NCI-H524 (cell line): Measurements from ENCODE around the gene PARVB.

ENCODE experiments used
- DNase-seq, 2 experiments: peaks; one replicate each; lab custom pipeline; 2025; lab: John Stamatoyannopoulos, UW

Gene PARVB

DNA sequence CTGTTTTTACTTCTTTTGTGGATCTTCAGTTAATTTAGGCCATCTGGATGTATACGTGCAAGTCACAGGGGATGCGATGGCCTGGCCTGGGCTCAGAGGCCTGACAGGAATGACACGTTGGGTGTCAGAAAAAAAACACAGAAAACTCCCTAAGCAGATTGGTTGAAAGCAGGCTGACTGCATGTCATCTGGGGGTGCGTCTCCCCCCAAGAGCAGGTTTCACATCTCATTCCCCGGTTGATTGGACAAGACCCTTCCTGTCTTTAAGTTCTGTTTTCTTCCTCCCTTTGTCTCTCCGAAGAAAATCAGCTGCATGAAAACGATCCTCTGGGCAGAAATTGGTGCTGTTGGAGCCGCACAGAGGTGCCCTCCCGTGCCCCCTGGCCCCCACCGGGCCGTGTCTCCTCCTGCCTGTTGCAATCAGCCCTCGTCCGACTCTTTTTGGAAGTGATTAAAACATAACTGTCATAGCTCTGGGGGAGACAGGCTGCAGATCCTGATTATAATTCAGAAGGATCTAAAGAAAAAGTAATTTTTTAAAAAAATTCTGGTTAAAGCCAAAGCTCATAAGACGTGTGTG is 84.8 kb downstream of the PARVB start:
- DNase-seq = no peak

DNA sequence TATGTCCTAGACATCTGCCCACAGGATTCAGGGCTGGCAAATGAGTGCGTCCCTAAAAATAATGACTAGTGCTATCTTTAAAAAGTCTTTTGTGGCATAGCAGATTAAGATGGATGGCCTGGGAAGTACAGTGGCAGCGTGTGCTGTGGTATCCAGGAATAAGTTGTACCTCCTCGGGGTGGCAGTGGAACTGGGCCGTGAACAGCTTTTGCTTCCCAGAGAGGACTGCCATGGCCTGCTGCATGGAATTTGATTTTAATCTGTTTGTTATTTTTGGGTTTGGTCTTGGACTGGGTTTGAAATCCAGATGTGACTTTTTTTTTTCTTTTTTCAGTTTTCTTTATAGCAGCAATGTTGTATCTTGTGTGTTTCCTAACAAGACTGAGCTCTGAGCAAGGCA is 85.3 kb downstream of the PARVB start:
- no peak for DNase-seq

DNA sequence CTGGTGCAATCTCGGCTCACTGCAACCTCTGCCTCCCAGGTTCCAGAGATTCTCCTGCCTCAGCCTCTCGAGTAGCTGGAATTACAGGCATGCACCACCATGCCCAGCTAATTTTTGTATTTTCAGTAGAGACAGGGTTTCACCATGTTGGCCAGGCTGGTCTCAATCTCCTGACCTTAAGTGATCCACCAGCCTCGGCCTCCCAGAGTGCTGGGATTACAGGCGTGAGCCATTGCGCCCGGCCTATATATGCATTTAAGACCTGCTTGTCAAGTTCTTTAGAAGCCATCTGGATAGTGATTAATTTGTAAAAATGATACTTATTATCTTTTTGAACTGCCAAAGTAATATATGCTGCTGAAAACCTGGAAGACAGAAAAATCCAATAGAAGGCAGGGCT is 86.6 kb downstream of the PARVB start:
- DNase-seq = peak in 1 of 2 experiments; percentile 53

DNA sequence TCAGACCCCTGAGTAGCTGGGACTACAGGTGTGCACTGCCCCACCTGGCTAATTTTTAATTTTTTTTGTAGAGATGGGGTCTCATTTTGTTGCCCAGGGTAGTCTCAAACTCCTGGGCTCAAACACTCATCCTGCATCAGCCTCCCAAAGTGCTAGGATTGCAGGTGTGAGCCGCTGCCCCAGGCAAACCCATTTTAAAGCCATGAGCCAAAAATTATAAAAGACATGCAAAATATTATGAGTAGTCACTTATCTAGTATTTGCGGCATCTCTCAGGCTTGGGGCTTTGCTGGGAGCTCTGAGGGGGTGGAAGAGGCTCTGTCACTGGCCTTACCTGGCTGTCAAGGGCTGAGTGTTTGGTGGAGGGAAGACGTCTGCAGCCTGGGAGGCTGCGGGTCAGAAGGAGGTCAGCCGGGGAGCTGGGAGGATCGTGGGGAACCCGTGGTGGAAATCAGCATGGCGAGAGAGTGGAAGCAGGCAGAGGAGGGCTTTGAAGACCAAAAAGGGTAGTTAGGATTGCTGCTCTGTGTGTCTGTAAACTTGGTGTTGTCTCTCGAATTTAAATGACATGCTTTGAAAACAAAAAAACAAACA is 87.6 kb downstream of the PARVB start:
- no peak for DNase-seq

GRCh38 chr22:44112191-44112590 is 88.1 kb downstream of the PARVB start:
- DNase-seq = no peak

DNA sequence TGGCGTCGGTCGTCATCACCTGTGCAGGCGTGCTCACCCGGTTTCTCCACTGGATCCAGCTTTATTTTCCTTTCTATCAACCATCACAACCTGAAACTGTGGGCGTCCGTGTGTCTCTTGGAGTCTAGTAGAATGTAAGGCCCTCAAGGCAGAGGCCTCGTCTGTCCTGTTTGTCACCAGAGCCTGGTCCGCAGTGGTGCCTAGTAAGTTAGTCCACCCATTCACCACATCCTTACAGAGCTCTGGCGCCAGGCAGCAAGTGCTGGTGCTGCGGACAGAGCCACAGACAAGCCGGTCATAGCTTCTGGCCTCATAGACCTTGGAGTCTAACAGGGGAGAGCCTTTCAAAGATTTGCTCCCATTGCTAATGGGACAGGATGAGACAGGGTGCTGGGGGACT is 92.2 kb downstream of the PARVB start:
- DNase-seq = no peak

DNA sequence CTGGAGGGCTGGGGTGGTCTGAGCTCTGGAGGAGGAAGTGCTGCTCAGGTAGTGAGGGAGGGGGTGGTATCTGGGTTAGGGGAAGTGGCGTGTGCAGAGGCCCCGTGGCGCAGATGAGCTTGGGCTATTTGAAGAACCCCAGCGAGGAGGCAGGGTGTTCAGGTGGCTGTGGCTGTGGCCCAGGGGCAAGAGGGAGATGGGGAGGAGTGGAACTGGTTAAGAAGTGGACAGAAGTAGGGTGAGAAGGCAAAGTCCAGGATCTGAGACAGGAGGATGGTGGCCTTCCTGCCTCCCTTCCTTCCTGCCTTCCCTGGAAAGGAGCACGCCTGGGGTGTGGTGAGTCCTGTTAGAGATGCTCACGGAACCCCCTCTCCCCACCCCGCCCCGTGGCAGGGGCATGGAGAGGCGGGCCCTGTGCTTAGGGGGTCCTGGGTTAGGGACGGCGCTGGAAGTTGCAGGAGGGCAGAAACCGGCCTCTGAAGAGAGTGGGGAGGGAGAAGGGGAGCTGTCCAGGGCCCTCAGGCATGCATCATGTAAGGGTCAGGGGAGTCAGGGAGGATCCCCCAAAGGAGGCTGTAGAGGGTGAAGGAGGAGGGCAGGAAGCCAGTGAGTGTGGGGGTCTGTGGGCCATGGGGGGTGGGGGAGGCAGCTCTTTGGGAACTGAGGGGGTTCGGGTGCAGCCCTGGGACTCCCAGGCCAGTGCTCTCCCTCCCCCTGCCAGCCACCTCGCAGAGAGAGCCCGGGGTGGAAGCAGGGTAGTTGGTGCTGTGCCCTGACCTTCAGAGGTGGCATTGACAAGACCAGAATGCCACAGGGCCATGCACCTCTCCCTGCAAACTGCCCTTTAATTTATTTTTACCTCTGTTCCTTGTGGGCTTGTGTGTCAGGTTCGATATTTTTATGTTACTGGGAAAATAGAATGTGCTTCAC is 92.9 kb downstream of the PARVB start:
- DNase-seq = no peak

DNA sequence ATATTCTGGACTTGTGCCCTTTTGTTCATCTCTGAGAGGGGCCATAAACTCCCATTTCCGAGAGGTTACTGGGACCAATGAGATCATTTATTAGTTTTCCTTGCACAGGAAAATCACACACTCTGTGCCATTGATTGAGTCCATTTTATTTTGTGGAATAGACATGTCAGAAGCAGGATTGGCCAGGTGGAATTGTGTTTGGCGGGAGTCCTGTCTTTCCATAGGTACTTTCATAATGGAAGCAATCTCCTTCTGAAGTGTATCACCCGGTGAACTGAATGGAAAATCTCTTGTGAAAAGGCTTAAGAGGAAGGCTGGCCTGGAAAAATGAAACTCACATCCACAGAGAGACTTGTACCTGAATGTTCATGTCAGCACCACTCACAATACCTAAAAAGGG is 93.6 kb downstream of the PARVB start:
- DNase-seq = no peak

GRCh38 chr22:44118645-44119315 is 94.7 kb downstream of the PARVB start:
- DNase-seq = no peak

DNA sequence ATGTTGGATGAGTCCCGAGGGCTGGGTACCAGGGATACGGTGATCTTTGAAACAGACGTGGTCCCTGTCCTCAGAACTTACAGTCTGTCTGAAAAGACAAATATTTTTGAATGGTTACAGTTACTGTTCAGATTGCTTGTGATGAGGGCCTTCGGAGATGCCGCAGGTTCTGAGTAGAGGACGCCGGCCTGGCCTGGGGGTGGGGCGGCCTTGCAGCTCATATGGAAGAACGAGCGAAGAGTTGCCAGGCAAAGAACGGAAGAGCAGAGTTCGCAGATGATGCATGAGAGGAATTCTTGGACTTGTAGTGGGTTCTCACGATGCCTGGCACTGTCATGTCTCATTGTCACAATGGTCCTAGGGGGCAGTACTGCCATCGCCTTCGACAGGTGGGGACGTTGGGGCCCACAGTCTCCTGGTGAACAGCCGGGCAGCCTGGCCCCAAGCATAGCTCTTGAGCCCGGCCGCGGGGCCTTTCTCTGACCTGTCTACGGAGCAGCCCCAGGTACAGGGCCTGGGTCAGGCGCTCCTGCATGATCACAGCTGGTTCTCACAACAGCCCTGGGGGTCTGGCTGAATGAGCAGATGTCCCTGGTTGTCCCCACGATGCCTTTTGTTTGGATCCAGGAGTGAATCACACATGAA is 95.7 kb downstream of the PARVB start:
- DNase-seq = no peak

DNA sequence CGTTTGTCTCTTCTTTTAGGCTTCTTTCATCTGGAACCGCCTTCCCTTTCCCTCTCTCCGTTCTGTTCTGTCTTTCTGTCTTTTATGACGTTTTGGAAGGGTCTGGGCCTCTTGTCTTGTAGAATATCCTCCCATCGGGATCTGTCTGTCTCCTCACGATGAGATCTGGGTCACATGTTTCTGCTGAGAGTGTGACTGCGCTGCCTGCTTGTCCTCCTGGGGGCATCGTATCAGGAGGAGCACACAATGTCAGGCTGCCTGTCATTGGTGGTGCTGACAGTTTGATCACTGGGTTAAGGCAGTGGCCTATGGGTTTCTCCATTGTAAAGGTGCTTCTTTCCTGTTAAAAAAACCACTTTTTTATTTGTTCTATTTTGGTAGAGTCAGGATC is 96.2 kb downstream of the PARVB start:
- DNase-seq = no peak

GRCh38 chr22:44125421-44125820 is 101.3 kb downstream of the PARVB start:
- no peak for DNase-seq

- no peak for DNase-seq
Measured at GRCh38 chr22:44126807-44127206, 102.7 kb downstream of the PARVB start.

DNA sequence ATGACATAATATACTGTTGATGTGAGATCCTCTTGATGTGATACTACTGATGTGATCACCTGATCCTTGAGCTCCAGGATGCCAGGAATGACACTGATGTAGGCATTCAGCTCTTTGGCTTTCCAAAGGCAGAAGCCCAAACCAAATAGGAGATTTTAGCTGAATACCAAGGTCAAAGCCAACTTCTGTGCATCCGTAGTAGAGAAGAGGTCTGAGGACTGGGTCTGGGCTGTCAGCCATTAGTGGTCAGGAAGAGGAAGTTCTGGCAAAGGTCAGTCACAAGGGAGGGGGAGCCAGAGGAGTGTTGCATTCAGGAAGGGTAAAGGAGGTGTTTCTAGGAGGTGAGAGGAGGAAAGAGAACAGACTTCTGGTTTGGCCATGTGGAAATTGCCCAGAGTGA is 103.3 kb downstream of the PARVB start:
- no peak for DNase-seq

GRCh38 chr22:44128958-44129618 is 105.0 kb downstream of the PARVB start:
- no peak for DNase-seq

GRCh38 chr22:44129619-44129976 is 105.5 kb downstream of the PARVB start:
- peak in 1 of 2 experiments; percentile 41 for DNase-seq

- no peak for DNase-seq
Measured at GRCh38 chr22:44130076-44130711, 106.1 kb downstream of the PARVB start.

DNA sequence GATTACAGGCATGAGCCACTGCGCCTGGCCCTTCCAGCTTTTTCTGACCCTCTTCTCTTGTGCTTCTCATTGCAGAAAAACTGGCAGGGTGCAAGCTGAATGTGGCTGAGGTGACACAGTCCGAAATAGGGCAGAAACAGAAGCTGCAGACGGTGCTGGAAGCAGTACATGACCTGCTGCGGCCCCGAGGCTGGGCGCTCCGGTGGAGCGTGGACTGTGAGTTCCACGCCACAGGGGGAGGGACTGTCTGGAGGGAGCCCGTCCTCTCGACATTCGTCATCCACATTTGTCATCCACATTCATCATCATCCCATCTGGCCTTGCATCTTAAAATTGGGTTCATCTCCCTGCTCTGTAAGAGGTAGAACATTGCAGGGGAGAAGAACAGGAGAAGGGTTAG is 107.3 kb downstream of the PARVB start:
- DNase-seq = no peak

DNA sequence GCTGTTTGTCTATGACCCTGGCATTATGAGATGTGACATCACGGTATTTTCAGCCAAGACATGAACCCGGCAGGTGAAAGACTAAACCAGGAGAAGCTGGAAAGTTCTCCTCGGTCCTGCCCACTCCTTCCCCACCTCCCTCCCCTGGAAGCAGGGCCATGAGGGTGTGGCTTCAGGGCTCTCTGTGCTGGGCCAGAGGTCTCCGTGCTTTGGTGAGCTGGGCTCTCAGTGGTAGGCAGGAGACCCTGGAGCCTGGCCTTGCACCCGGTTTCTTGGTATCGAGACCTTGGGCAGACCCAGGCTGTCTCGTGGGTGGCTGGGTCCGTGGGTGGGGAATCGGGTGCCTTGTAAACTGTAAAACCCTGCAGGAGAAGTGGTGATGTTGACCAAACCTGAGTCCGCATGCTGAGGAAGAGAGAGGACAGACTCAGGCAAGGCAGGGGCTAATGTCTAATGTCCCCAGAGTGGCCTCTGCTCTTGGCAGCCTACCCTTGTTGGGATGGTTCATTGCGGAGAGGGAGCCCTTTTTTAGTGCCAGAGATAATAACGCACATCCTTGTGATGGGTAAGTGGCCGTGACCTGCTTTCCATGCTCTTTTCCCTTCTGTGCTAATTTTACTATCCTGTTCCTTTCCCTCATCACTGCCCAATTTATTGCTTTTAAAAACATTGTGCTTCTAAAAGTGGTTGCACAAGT is 108.0 kb downstream of the PARVB start:
- DNase-seq = no peak

DNA sequence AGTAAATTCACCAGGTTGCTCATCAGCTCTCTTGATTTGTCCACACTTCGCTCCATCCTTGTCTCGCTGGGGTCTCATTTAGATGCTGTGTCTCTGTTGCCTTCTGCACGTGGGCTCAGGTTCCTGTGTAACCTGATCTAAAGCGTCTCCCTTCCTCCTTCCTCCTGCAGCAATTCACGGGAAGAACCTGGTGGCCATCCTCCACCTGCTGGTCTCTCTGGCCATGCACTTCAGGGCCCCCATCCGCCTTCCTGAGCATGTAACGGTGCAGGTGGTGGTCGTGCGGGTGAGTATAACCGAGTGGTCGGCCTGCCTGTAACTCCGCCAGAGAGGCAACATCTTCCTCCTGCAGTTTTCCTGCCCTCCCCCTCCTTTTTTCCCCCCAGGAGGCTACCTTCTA is 108.6 kb downstream of the PARVB start:
- DNase-seq = no peak

- DNase-seq = no peak
Measured at GRCh38 chr22:44133161-44133560, 109.1 kb downstream of the PARVB start.
